ENCODE data around the gene PAM16. TPM values are rescaled to one million over a fixed set of nuclear protein-coding genes. Genes with fewer than 3 reads are reported as not detected.
"Not testable (repeated sequence)": the region's sequence is repeated elsewhere in the genome, so short reads cannot be mapped to it uniquely, and the experiment has no call there.

The PAM16 gene
- total RNA-seq, 1 donor from 2014 or later = 62.8 TPM

DNA sequence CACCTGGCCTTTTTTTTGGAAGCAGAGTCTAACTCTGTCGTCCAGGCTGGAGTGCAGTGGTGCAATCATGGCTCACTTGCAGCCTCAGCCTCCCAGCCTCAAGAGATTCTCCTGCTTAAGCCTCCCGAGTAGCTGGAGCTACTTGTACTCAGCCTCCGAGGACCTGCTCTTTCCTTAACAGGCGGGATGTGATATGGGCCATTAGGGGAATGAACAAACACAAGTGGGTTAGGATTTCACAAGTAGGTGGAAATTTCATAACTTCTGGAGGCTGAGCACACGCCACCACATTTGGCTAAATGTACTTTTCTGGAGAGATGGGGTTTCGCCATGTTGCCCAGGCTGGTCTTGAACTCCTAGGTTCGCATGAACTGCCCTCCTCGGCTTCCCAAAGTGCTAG lies 4.1 kb downstream of the PAM16 start:
- DNase-seq (ENCODE audit: low read depth) = no peak
- no peaks in the 10 kb centered on the region for H3K27me3 ChIP-seq (ENCODE audit: control insufficient read depth, insufficient read depth, low read length)
- H3K4me3 ChIP-seq (ENCODE audit: low read depth, low read length) = no peak overlapping the region
- TF ChIP-seq, protein P1, sequence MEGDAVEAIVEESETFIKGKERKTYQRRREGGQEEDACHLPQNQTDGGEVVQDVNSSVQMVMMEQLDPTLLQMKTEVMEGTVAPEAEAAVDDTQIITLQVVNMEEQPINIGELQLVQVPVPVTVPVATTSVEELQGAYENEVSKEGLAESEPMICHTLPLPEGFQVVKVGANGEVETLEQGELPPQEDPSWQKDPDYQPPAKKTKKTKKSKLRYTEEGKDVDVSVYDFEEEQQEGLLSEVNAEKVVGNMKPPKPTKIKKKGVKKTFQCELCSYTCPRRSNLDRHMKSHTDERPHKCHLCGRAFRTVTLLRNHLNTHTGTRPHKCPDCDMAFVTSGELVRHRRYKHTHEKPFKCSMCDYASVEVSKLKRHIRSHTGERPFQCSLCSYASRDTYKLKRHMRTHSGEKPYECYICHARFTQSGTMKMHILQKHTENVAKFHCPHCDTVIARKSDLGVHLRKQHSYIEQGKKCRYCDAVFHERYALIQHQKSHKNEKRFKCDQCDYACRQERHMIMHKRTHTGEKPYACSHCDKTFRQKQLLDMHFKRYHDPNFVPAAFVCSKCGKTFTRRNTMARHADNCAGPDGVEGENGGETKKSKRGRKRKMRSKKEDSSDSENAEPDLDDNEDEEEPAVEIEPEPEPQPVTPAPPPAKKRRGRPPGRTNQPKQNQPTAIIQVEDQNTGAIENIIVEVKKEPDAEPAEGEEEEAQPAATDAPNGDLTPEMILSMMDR (IDR thresholded peaks at IDR 0.05; ENCODE audit: insufficient read depth, low read length, poor library complexity, severe bottlenecking) = no peak
- H3K36me3 ChIP-seq (ENCODE audit: control insufficient read depth, insufficient read depth, low read length) = no peaks in the 10 kb centered on the region

DNA sequence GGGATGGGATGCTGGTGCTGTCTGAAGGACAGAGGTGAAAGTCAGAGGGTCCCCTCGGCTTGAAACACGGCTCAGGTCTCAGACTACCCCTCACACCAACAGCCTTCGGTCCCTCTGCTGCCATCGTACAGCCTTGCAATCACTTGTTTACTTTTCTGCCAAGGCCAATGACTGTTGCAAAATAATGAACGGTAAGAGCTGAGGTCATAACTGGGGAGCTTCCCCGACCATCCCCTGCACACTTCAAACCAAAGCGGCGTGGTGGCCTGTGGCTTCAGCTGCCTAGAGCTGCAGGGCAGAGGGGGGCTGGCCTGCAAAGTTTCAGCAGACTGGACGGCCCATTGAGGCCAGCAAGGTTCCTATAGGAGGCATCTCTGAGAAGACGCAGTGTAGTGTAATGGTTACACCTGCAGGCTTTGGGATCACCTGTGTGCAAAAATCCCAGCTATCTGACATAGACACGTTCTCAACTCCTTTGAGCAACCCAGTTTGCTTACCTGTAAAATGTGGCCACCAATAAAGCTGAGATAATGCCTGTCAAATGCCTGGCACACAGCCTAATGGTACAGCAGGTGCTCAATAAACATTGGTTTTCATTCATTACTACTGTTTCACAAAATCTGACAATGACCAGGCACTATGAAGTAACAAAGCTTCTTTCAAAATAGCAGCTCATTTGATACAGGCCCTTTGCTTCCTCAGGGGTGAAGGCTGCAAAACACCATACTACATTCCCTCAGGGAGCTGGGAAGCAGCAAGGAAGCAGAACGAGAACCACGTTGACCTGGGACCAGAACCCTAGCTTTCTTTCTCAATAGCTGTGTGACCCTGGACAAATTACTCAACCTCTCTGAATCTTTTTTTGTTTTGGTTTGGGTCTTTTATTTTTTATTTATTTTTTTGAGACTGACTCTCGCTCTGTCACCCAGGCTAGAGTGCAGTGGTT lies 5.0 kb downstream of the PAM16 start:
- H3K36me3 ChIP-seq (ENCODE audit: control insufficient read depth, insufficient read depth, low read length) = no peaks in the 10 kb centered on the region
- H3K27me3 ChIP-seq (ENCODE audit: control insufficient read depth, insufficient read depth, low read length) = no peaks in the 10 kb centered on the region
- DNase-seq (ENCODE audit: low read depth) = no peak
- no peak overlapping the region for H3K4me3 ChIP-seq (ENCODE audit: low read depth, low read length)
- TF ChIP-seq, protein P1 (IDR thresholded peaks at IDR 0.05; ENCODE audit: insufficient read depth, low read length, poor library complexity, severe bottlenecking) = no peak

DNA sequence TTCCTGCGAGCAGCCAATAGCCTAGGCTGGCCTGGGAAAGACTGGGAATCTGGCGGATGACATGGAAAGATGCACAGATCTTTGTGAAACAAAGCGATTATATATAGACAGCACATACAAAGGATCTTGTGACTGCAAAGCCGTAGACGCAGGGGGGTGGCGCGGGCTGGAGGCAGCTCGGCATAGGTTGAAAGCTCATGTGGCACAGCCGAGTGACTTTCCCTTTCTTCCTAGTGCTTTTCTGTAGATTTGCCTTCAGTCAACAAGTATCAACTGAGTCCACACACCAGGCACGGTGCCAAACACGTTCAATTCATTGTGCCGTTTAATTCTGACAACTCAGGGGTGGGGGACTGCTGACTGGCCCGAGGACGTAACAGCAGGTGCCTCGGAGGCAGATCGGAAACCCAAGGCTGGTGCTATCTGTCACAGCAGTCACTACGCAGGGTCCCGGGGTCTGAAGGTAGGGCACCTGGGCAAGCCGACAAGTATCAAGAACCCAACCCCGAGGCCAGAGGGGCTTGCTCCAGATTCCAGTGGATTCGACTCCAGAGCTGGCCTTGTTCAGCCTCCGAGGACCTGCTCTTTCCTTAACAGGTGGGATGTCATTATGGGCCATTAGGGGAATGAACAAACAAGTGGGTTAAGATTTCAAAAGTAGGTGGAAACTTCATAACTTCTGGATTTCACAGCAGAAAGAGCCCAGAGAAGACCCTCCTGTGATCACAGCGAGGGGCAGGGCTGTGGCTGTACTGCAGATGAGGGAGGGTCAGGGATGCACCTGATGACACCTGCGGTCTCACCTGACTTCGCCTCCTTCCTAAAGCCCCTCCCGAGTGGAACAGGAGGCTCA lies 5.9 kb downstream of the PAM16 start:
- no peak for DNase-seq (ENCODE audit: low read depth)
- TF ChIP-seq, protein P1 (IDR thresholded peaks at IDR 0.05; ENCODE audit: insufficient read depth, low read length, poor library complexity, severe bottlenecking) = no peak
- no peaks in the 10 kb centered on the region for H3K36me3 ChIP-seq (ENCODE audit: control insufficient read depth, insufficient read depth, low read length)
- no peak overlapping the region for H3K4me3 ChIP-seq (ENCODE audit: low read depth, low read length)
- H3K27me3 ChIP-seq (ENCODE audit: control insufficient read depth, insufficient read depth, low read length) = no peaks in the 10 kb centered on the region

DNA sequence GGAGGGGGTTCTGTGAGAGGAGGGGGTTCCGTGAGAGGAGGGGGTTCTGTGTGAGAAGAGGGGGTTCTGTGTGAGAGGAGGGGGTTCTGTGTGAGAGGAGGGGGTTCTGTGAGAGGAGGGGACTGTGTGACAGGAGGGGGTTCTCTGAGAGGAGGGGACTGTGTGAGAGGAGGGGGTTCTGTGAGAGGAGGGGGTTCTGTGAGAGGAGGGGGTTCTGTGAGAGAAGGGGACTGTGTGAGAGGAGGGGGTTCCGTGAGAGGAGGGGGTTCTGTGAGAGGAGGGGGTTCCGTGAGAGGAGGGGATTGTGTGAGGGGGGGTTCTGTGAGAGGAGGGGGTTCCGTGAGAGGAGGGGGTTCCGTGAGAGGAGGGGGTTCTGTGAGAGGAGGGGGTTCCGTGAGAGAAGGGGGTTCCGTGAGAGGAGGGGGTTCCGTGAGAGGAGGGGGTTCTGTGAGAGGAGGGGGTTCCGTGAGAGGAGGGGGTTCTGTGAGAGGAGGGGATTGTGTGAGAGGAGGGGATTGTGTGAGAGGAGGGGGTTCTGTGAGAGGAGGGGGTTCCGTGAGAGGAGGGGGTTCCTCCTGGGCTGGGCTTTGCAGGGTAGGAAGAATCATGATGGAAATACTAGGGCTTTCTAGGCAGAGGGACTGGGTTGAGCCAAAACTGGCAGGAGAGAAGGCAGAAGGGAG lies 6.7 kb downstream of the PAM16 start:
- H3K36me3 ChIP-seq (ENCODE audit: control insufficient read depth, insufficient read depth, low read length); H3K4me3 ChIP-seq (ENCODE audit: low read depth, low read length); DNase-seq (ENCODE audit: low read depth); H3K27me3 ChIP-seq (ENCODE audit: control insufficient read depth, insufficient read depth, low read length): not testable (repeated sequence)

DNA sequence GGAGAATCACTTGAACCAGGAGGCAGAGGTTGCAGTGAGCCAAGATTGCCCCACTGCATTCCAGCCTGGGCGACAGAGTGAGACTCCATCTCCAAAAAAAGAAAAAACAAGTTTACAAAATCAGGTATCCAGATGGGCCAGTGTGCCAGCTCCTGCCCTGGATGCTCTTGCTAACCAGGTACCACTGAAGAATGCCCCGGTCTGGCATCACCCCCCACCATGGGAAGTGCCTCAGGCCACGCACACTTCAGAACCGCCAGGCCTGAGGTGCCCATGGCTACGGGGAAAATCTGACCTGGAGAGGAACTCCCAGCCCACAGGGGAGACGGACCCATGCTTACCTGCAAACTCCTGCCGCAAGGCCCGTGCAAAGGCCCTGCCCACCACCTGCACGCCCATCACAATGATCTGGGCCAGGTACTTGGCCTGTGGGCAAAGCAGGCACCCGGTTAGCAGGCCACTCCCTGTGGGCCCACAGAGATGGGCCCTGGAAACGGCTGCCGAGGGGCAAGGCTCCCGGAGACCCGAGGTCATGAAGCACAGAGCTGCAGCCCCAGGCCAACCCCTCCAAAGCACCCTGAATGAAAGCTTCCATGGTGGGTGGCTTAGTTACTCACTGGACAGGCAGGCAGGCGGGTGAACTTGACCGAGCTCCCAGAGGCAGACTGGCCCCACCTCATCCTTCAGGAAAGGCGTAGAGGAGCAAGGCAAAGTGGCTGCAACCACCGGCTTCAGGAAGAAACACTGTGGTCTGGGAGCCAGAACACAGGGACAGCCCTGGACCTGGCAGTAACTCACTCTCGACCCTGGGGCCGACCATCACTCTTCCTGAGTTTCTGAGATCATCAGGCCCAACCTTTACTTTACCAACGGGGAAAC lies 8.0 kb downstream of the PAM16 start:
- H3K27me3 ChIP-seq (ENCODE audit: control insufficient read depth, insufficient read depth, low read length) = no peaks in the 10 kb centered on the region
- peaks cover 3% of the 10 kb centered on the region for H3K36me3 ChIP-seq (ENCODE audit: control insufficient read depth, insufficient read depth, low read length)
- no peak overlapping the region for H3K4me3 ChIP-seq (ENCODE audit: low read depth, low read length)
- TF ChIP-seq, protein P1 (IDR thresholded peaks at IDR 0.05; ENCODE audit: insufficient read depth, low read length, poor library complexity, severe bottlenecking) = no peak
- DNase-seq (ENCODE audit: low read depth) = no peak

Measured in kidney epithelial cell (primary cell).